Occipital lobe (tissue), 2 donors: ENCODE data around the gene RAET1L. TPM values are rescaled to one million over a fixed set of nuclear protein-coding genes. Genes with fewer than 3 reads are reported as not detected.
"Not testable (repeated sequence)": the region's sequence is repeated elsewhere in the genome, so short reads cannot be mapped to it uniquely, and the experiment has no call there.

Experiments used
- DNase-seq: peaks from one replicate; lab custom pipeline; 2025; lab: John Stamatoyannopoulos, UW
- total RNA-seq: library from RNA; depleted of rRNA; stranded (reverse); fragments of >200 nt; gene quantifications from one replicate; pipeline ENCODE4 v1.2.3, GENCODE V29; 2014

RAET1L gene
- total RNA-seq, 1 donor from 2014 or later, result 0.62 TPM

- peak; percentile 41 for DNase-seq
These were observed 8.8 kb downstream of the RAET1L start for GRCh38 chr6:150016324-150017185.

- DNase-seq, result not testable (repeated sequence)
These were observed 9.9 kb downstream of the RAET1L start for GRCh38 chr6:150015281-150016001.

- DNase-seq, result not testable (repeated sequence)
These were observed 10.6 kb downstream of the RAET1L start for GRCh38 chr6:150014623-150015280.

GRCh38 chr6:150013785-150014622 lies 11.3 kb downstream of the RAET1L start:
- not testable (repeated sequence) for DNase-seq

- DNase-seq, result not testable (repeated sequence)
These were observed 12.2 kb downstream of the RAET1L start for GRCh38 chr6:150012846-150013784.

GRCh38 chr6:150008588-150008987 lies 16.7 kb downstream of the RAET1L start:
- DNase-seq, result no peak

- no peak for DNase-seq
These were observed 18.3 kb downstream of the RAET1L start for GRCh38 chr6:150006961-150007464.

- no peak for DNase-seq
These were observed 19.3 kb downstream of the RAET1L start for GRCh38 chr6:150005761-150006651.

- DNase-seq, result peak; percentile 68
These were observed 20.3 kb downstream of the RAET1L start for GRCh38 chr6:150004783-150005717.

GRCh38 chr6:150004101-150004782 lies 21.1 kb downstream of the RAET1L start:
- DNase-seq, result no peak

- not testable (repeated sequence) for DNase-seq
These were observed 21.7 kb downstream of the RAET1L start for GRCh38 chr6:150003599-150003998.

GRCh38 chr6:150002710-150003109 lies 22.6 kb downstream of the RAET1L start:
- no peak for DNase-seq

- no peak for DNase-seq
These were observed 23.9 kb downstream of the RAET1L start for GRCh38 chr6:150001295-150002008.

- no peak for DNase-seq
These were observed 25.7 kb downstream of the RAET1L start for GRCh38 chr6:149999636-150000035.

- DNase-seq, result no peak
These were observed 29.4 kb downstream of the RAET1L start for GRCh38 chr6:149995971-149996370.

- DNase-seq, result no peak
These were observed 30.0 kb downstream of the RAET1L start for GRCh38 chr6:149995235-149995750.
